Stimulated activated effector memory CD8-positive, alpha-beta T cell treated with anti-CD3 and anti-CD28 coated beads, Interleukin-12 subunit alpha, Interleukin-12 subunit beta, amount 100 ng/mL, for 72 hours (primary cell): ENCODE data around the gene NLRX1.
"Not testable (repeated sequence)": the region's sequence is repeated elsewhere in the genome, so short reads cannot be mapped to it uniquely, and the experiment has no call there.

Experiments
- ATAC-seq: fragments of 150-1000 bp; cut with Tn5 transposase; 2 replicates; pipeline ENCODE4 v1.10.0; 2021
- DNase-seq, 2 donors: peaks; one replicate each; pipeline ENCODE4 v3.0.0; 2021 to 2022; ENCODE audit warnings: low spot score in 2 of 2
- H3K27ac Mint-ChIP-seq: one replicate; pipeline ENCODE4 v1.8.0; 2022; ENCODE audit warnings: mild to moderate bottlenecking, mixed read lengths
- H3K36me3 Mint-ChIP-seq: one replicate; pipeline ENCODE4 v1.8.0; 2022; ENCODE audit warnings: mild to moderate bottlenecking, mixed read lengths
- H3K4me1 Mint-ChIP-seq: one replicate; pipeline ENCODE4 v1.8.0; 2022; ENCODE audit warnings: mixed read lengths
- H3K4me3 Mint-ChIP-seq: one replicate; pipeline ENCODE4 v1.8.0; 2022; ENCODE audit warnings: mild to moderate bottlenecking, mixed read lengths
- H3K9me3 Mint-ChIP-seq: one replicate; pipeline ENCODE4 v1.8.0; 2022; ENCODE audit warnings: mixed read lengths

NLRX1 gene

GRCh38 chr11:119149018-119149785 is 19.3 kb upstream of the NLRX1 start, which contains the start of gene ABCG4:
TSS of gene ABCG4 (plus strand) at chr11:119149052. CDS start at chr11:119149966, 914 bp downstream.
- H3K4me1 Mint-ChIP-seq = peaks cover 20% of the 10 kb centered on the region
- ATAC-seq = peak; percentile 60
- peak in 1 of 2 donors; percentile 61 for DNase-seq

GRCh38 chr11:119149786-119150275 is 18.7 kb upstream of the NLRX1 start:
- Mint-ChIP-seq H3K36me3 (no peaks in the 10 kb centered on the region), H3K4me3 (peak overlapping the region; percentile 59), H3K9me3 (no peaks in the 10 kb centered on the region), H3K4me1 (peaks cover 20% of the 10 kb centered on the region), H3K27ac (no peak overlapping the region)
- ATAC-seq (no peak), DNase-seq (no peak)

More at GRCh38 chr11:119149018-119149785, 19.3 kb upstream of the NLRX1 start, which contains the start of gene ABCG4:
- peak within 1 kb of the TSS; percentile 59 for H3K4me3 Mint-ChIP-seq
- H3K27ac Mint-ChIP-seq = no peak within 1 kb of the TSS
- H3K9me3 Mint-ChIP-seq = no peaks in the 10 kb centered on the region
- H3K36me3 Mint-ChIP-seq = no peaks in the 10 kb centered on the region

- Mint-ChIP-seq H3K9me3 (no peaks in the 10 kb centered on the region), H3K4me1 (peaks cover 26% of the 10 kb centered on the region), H3K36me3 (no peaks in the 10 kb centered on the region), H3K4me3 (no peak overlapping the region), H3K27ac (no peak overlapping the region)
- DNase-seq (no peak), ATAC-seq (no peak)
Observed at GRCh38 chr11:119152043-119152442, 16.5 kb upstream of the NLRX1 start.

GRCh38 chr11:119152604-119153003 is 15.9 kb upstream of the NLRX1 start:
- no peak for DNase-seq
- no peak for ATAC-seq
- H3K4me3 Mint-ChIP-seq = no peak overlapping the region
- no peaks in the 10 kb centered on the region for H3K36me3 Mint-ChIP-seq
- no peaks in the 10 kb centered on the region for H3K9me3 Mint-ChIP-seq
- no peak overlapping the region for H3K27ac Mint-ChIP-seq
- peaks cover 20% of the 10 kb centered on the region for H3K4me1 Mint-ChIP-seq

GRCh38 chr11:119153049-119153818 is 15.3 kb upstream of the NLRX1 start:
- peaks cover 14% of the 10 kb centered on the region for H3K4me1 Mint-ChIP-seq
- H3K9me3 Mint-ChIP-seq = no peaks in the 10 kb centered on the region
- H3K36me3 Mint-ChIP-seq = no peaks in the 10 kb centered on the region
- H3K4me3 Mint-ChIP-seq = no peak overlapping the region
- H3K27ac Mint-ChIP-seq = no peak overlapping the region
- ATAC-seq (no peak), DNase-seq (no peak)

- peaks cover 7% of the 10 kb centered on the region for H3K4me1 Mint-ChIP-seq
- H3K9me3 Mint-ChIP-seq = no peaks in the 10 kb centered on the region
- H3K4me3 Mint-ChIP-seq = no peak overlapping the region
- DNase-seq (no peak), ATAC-seq (no peak)
- no peak overlapping the region for H3K27ac Mint-ChIP-seq
- no peaks in the 10 kb centered on the region for H3K36me3 Mint-ChIP-seq
Observed at GRCh38 chr11:119154178-119154577, 14.3 kb upstream of the NLRX1 start.

GRCh38 chr11:119155733-119156492 is 12.6 kb upstream of the NLRX1 start:
- DNase-seq (no peak), ATAC-seq (no peak)
- no peaks in the 10 kb centered on the region for H3K36me3 Mint-ChIP-seq
- H3K4me1 Mint-ChIP-seq = peaks cover 7% of the 10 kb centered on the region
- no peak overlapping the region for H3K27ac Mint-ChIP-seq
- no peak overlapping the region for H3K4me3 Mint-ChIP-seq
- no peaks in the 10 kb centered on the region for H3K9me3 Mint-ChIP-seq

- DNase-seq (no peak), ATAC-seq (no peak)
- Mint-ChIP-seq H3K4me3 (no peak overlapping the region), H3K36me3 (no peaks in the 10 kb centered on the region), H3K4me1 (peaks cover 7% of the 10 kb centered on the region), H3K27ac (no peak overlapping the region), H3K9me3 (no peaks in the 10 kb centered on the region)
Observed at GRCh38 chr11:119156496-119156895, 12.0 kb upstream of the NLRX1 start.

- H3K4me1 Mint-ChIP-seq = peaks cover 7% of the 10 kb centered on the region
- no peak overlapping the region for H3K27ac Mint-ChIP-seq
- DNase-seq (no peak), ATAC-seq (no peak)
- H3K9me3 Mint-ChIP-seq = no peaks in the 10 kb centered on the region
- no peak overlapping the region for H3K4me3 Mint-ChIP-seq
- no peaks in the 10 kb centered on the region for H3K36me3 Mint-ChIP-seq
Observed at GRCh38 chr11:119157063-119157462, 11.5 kb upstream of the NLRX1 start.

- ATAC-seq (no peak), DNase-seq (no peak)
- H3K4me1 Mint-ChIP-seq = peaks cover 7% of the 10 kb centered on the region
- H3K4me3 Mint-ChIP-seq = no peak overlapping the region
- no peaks in the 10 kb centered on the region for H3K36me3 Mint-ChIP-seq
- H3K9me3 Mint-ChIP-seq = no peaks in the 10 kb centered on the region
- no peak overlapping the region for H3K27ac Mint-ChIP-seq
Observed at GRCh38 chr11:119158467-119158866, 10.1 kb upstream of the NLRX1 start.

GRCh38 chr11:119160151-119160550 is 8.4 kb upstream of the NLRX1 start:
- no peaks in the 10 kb centered on the region for H3K9me3 Mint-ChIP-seq

GRCh38 chr11:119161871-119162270 is 6.7 kb upstream of the NLRX1 start:
- no peaks in the 10 kb centered on the region for H3K36me3 Mint-ChIP-seq
- ATAC-seq = no peak
- no peaks in the 10 kb centered on the region for H3K4me1 Mint-ChIP-seq
- DNase-seq = no peak
- H3K9me3 Mint-ChIP-seq = no peaks in the 10 kb centered on the region
- no peak overlapping the region for H3K4me3 Mint-ChIP-seq
- H3K27ac Mint-ChIP-seq = no peak overlapping the region

More at GRCh38 chr11:119160151-119160550, 8.4 kb upstream of the NLRX1 start:
- H3K27ac Mint-ChIP-seq = no peak overlapping the region
- ATAC-seq = no peak
- DNase-seq = no peak
- no peaks in the 10 kb centered on the region for H3K36me3 Mint-ChIP-seq
- H3K4me3 Mint-ChIP-seq = no peak overlapping the region
- peaks cover 7% of the 10 kb centered on the region for H3K4me1 Mint-ChIP-seq

GRCh38 chr11:119166368-119167076 is 2.0 kb upstream of the NLRX1 start:
- Mint-ChIP-seq H3K4me3 (no peak overlapping the region), H3K36me3 (peaks cover 6% of the 10 kb centered on the region), H3K4me1 (peaks cover 12% of the 10 kb centered on the region), H3K27ac (no peak overlapping the region), H3K9me3 (no peaks in the 10 kb centered on the region)
- no peak for DNase-seq
- ATAC-seq = no peak

- H3K4me3 Mint-ChIP-seq, ATAC-seq, H3K27ac Mint-ChIP-seq, H3K36me3 Mint-ChIP-seq, H3K9me3 Mint-ChIP-seq, DNase-seq: not testable (repeated sequence)
- H3K4me1 Mint-ChIP-seq = peaks cover 12% of the 10 kb centered on the region
Observed at GRCh38 chr11:119167077-119167458, 1.5 kb upstream of the NLRX1 start.
